T-helper 1 cell treated with Interleukin-12 subunit alpha and Interleukin-12 subunit beta and Interleukin-4 antibody, amounts not matched to agents 30 μg/mL and 1 μg/mL, for 36 hours (primary cell): ENCODE results near the gene AKAP8L.
"Not testable (repeated sequence)": the region's sequence is repeated elsewhere in the genome, so short reads cannot be mapped to it uniquely, and the experiment has no call there.

Experiments
- H3K27ac Mint-ChIP-seq: one replicate; pipeline ENCODE4 v1.8.0; 2021; ENCODE audit warnings: mild to moderate bottlenecking, mixed read lengths
- H3K27me3 Mint-ChIP-seq: one replicate; pipeline ENCODE4 v1.8.0; 2021; ENCODE audit warnings: low read depth, mixed read lengths
- H3K36me3 Mint-ChIP-seq: one replicate; pipeline ENCODE4 v1.8.0; 2021; ENCODE audit warnings: low read depth, mixed read lengths
- H3K4me1 Mint-ChIP-seq: one replicate; pipeline ENCODE4 v1.8.0; 2021; ENCODE audit warnings: low read depth, mixed read lengths
- H3K4me3 Mint-ChIP-seq: one replicate; pipeline ENCODE4 v1.8.0; 2021; ENCODE audit warnings: mild to moderate bottlenecking, moderate library complexity, mixed read lengths
- H3K9me3 Mint-ChIP-seq: one replicate; pipeline ENCODE4 v1.8.0; 2021; ENCODE audit warnings: mixed read lengths

AKAP8L gene

DNA sequence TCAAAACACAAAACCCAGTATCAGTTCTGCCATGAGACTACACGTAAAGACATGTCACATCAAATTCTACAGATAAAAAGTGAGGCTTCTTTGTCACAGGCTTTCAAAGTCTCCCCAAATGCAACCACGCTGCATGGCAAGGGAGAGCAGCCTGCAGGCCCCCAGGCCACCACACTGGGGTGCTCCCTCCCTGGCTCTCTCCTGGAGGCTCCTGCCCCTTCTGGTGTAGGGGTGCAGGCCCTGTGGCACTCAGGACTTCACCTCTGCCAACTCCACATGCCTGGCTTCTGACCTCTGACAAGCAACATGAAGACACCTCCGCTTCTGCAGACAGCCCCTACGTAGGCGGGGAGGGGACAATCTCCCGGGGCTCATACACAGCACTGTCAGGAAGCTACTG, 53.5 kb downstream of the AKAP8L start:
- no peak overlapping the region for H3K27ac Mint-ChIP-seq
- peaks cover 3% of the 10 kb centered on the region for H3K4me1 Mint-ChIP-seq
- H3K36me3 Mint-ChIP-seq, result peaks cover 27% of the 10 kb centered on the region
- no peaks in the 10 kb centered on the region for H3K9me3 Mint-ChIP-seq
- no peak overlapping the region for H3K4me3 Mint-ChIP-seq
- no peaks in the 10 kb centered on the region for H3K27me3 Mint-ChIP-seq

DNA sequence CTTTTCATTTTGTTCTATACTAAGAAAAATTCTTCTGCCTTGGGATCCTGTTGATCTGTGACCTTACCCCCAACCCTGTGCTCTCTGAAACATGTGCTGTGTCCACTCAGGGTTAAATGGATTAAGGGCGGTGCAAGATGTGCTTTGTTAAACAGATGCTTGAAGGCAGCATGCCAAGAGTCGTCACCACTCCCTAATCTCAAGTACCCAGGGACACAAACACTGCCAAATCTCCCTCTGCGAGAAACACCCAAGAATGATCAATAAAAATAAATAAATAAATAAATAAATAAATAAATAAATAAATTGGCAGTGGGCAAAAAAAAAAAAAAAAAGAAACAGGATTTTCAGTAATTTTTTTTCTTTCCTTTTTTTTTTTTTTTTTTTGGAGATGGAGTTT, 55.0 kb downstream of the AKAP8L start:
- not testable (repeated sequence) for H3K4me3 Mint-ChIP-seq, H3K27ac Mint-ChIP-seq, H3K27me3 Mint-ChIP-seq, H3K9me3 Mint-ChIP-seq, H3K4me1 Mint-ChIP-seq
- peaks cover 31% of the 10 kb centered on the region for H3K36me3 Mint-ChIP-seq

DNA sequence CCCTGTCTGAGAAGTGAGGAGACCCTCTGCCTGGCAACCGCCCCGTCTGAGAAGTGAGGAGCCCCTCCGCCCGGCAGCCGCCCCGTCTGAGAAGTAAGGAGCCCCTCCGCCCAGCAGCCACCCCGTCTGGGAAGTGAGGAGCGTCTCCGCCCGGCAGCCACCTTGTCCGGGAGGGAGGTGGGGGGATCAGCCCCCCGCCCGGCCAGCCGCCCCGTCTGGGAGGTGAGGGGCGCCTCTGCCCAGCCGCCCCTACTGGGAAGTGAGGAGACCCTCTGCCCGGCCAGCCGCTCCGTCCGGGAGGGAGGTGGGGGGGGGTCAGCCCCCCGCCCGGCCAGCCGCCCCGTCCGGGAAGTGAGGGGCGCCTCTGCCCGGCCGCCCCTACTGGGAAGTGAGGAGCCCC, 55.7 kb downstream of the AKAP8L start:
- peaks cover 32% of the 10 kb centered on the region for H3K36me3 Mint-ChIP-seq
- not testable (repeated sequence) for H3K27ac Mint-ChIP-seq, H3K27me3 Mint-ChIP-seq, H3K9me3 Mint-ChIP-seq, H3K4me1 Mint-ChIP-seq, H3K4me3 Mint-ChIP-seq

DNA sequence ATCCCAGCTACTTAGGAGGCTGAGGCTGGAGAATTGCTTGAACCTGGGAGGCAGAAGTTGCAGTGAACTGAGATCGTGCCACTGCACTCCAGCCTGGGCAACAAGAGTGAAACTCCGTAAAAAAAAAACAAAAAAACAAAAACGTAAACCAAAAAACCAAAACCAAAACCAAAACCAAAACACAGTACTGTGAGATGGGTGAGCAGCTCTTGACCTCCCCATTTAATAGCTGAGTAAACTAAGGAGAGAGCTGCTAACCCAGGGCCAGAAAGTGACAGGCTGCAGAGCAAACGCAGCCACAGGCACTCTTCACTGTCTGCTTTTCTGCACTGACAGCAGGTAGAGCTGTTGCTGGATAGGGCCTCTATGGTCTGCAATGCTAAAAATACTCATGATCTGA, 58.8 kb downstream of the AKAP8L start:
- H3K36me3 Mint-ChIP-seq, result peaks cover 42% of the 10 kb centered on the region
- not testable (repeated sequence) for H3K27ac Mint-ChIP-seq, H3K4me1 Mint-ChIP-seq, H3K27me3 Mint-ChIP-seq, H3K4me3 Mint-ChIP-seq, H3K9me3 Mint-ChIP-seq

DNA sequence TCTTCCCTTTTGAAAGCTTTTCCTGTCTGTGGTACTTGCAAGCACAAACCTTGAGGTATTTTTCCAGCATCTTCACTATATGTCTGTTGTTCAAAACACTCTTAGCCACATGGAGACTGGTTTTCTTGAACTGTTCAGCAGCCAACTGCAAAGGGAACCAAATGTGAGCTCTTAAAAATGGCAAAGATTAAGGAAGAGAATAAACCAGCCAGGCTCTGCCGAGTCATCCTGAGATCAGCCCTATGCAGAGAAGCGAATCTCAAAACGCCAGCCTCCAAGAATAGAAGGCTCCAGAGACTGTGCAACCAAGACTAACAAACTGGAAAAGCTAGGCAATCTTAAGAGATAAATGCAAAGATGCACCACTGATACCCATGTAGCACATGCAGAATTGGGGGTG, 59.9 kb downstream of the AKAP8L start:
- Mint-ChIP-seq H3K4me1 (peaks cover 1% of the 10 kb centered on the region), H3K27me3 (no peaks in the 10 kb centered on the region), H3K36me3 (peaks cover 49% of the 10 kb centered on the region), H3K27ac (no peak overlapping the region), H3K4me3 (no peak overlapping the region), H3K9me3 (no peaks in the 10 kb centered on the region)

DNA sequence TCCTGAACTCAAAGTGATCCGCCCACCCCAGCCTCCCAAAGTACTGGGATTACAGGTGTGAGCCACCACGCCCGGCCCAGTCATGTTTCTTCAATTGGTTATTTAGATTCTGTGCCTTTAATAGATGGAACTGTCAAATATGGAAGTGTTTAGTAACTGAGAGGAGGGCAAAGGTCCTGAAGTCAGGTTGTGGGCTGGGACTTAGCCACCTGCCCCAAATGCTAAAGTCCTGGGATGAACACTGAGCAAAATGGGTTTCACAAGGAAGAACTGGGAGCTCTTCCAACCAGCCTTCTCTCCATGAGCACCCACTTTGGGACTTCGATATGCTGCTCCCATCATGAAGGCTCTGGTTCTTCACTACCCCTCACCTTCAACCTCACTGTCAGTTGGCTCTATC, 60.9 kb downstream of the AKAP8L start:
- peaks cover 47% of the 10 kb centered on the region for H3K36me3 Mint-ChIP-seq
- no peak overlapping the region for H3K27ac Mint-ChIP-seq
- no peaks in the 10 kb centered on the region for H3K9me3 Mint-ChIP-seq
- H3K27me3 Mint-ChIP-seq, result no peaks in the 10 kb centered on the region
- no peak overlapping the region for H3K4me3 Mint-ChIP-seq
- H3K4me1 Mint-ChIP-seq, result no peaks in the 10 kb centered on the region

DNA sequence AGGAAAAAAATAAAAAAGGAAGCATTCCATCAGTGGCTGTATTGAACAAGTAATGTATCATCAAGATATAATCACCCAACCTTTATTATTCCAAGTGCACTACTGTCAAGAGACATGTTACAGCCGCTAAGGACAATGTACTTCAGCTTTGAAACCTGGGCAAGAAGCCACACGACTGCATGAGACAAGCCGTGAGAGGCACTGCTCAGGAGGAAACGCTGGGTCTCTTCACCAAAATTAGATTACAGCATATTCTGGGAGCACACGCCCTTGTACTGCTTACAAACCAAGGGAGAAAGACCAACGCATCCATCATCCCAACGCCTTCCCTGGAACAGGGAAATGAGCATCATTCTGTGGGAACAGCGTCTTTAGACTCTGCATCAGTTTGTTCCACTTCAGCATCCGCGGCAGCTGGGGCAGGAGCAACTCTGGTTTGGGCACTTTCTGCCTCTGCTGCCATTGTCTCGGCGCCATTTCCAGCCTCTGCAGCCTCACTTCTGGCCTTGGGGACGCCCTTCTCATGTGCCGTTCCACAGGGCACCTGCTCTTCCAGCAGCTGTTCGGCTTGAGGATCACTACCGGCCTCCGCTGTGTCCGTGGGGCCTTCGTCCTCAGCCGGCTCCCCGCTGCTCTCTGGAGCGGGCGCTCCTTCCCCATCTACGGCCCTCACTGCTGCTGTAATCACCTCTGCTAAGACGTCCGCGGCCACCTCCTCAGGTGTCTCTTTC, 64.1 kb downstream of the AKAP8L start:
- Mint-ChIP-seq H3K27me3 (no peaks in the 10 kb centered on the region), H3K9me3 (no peaks in the 10 kb centered on the region), H3K36me3 (peaks cover 31% of the 10 kb centered on the region), H3K4me1 (no peaks in the 10 kb centered on the region), H3K27ac (no peak overlapping the region), H3K4me3 (no peak overlapping the region)

DNA sequence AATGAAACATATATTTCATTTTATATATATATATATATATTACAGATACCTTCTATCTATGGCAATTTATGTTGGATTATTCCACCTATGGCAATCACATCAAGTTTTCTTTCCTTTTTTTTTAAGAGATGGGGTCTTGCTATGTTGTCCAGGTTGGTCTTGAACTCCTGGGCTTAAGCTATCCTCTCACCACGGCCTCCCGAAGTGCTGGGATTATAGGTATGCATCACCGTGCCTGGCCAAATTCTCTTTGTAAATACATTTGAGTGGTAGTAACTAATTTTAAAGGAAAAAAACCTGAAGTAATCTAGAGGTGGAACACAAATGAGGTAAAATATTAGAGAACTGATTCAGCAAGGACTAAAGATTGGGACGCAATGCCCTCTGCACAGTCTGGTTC, 64.9 kb downstream of the AKAP8L start:
- Mint-ChIP-seq H3K4me1 (no peaks in the 10 kb centered on the region), H3K9me3 (no peaks in the 10 kb centered on the region), H3K27ac (no peak overlapping the region), H3K27me3 (no peaks in the 10 kb centered on the region), H3K4me3 (no peak overlapping the region), H3K36me3 (peaks cover 27% of the 10 kb centered on the region)

DNA sequence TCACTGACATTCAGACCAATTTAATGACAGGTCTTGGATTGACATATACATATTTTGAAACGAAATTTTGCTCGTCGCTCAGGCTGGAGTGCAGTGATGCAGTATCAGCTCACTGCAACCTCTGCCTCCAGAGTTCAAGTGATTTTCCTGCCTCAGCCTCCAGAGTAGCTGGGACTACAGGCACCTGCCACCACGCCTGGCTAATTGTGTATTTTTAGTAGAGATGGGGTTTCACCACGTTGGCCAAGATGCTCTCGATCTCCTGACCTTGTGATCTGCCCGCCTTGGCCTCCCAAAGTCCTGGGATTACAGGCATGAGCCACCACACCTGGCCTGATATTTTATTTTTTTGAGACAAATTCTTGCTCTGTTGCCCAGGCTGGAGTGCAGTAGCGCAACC, 66.3 kb downstream of the AKAP8L start:
- H3K4me3 Mint-ChIP-seq, H3K9me3 Mint-ChIP-seq, H3K4me1 Mint-ChIP-seq, H3K27ac Mint-ChIP-seq, H3K27me3 Mint-ChIP-seq: not testable (repeated sequence)
- peaks cover 14% of the 10 kb centered on the region for H3K36me3 Mint-ChIP-seq

DNA sequence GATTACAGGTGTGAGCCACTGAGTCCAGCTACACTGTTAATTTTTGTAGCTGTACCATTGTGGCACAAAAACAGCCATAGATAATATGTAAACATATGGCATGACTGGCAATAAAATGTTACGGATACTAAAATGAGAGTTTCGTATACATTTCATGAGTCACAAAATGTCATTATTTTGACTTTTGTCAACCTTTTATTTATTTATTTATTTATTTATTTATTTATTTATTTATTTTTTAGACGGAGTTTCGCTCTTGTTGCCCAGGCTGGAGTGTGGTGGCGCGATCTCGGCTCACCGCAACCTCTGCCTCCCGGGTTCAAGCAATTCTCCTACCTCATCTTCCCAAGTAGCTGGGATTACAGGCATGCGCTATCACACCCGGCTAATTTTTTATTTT, 77.5 kb downstream of the AKAP8L start:
- not testable (repeated sequence) for H3K4me3 Mint-ChIP-seq, H3K27me3 Mint-ChIP-seq, H3K36me3 Mint-ChIP-seq, H3K4me1 Mint-ChIP-seq, H3K27ac Mint-ChIP-seq, H3K9me3 Mint-ChIP-seq

DNA sequence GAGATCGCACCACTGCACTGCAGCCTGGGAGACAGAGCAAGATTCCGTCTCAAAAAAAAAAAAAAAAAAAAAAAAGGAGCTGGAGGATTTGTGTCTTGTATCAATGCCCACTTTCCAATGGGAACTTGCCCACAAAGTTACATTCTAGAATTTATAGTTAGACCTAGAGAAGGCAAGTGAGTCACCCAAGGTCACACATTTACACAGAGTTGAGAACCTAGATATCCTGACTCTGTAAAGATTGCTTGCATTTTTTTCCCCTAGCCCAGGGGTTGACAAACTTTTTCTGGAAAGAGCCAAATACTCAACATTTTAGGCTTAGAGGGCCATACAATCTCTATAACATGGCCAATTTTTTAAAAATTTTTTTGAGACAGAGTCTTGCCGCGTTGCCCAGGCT, 78.7 kb downstream of the AKAP8L start:
- Mint-ChIP-seq H3K4me3 (no peak overlapping the region), H3K9me3 (no peaks in the 10 kb centered on the region), H3K27me3 (no peaks in the 10 kb centered on the region), H3K36me3 (peaks cover 4% of the 10 kb centered on the region), H3K4me1 (no peaks in the 10 kb centered on the region), H3K27ac (no peak overlapping the region)

DNA sequence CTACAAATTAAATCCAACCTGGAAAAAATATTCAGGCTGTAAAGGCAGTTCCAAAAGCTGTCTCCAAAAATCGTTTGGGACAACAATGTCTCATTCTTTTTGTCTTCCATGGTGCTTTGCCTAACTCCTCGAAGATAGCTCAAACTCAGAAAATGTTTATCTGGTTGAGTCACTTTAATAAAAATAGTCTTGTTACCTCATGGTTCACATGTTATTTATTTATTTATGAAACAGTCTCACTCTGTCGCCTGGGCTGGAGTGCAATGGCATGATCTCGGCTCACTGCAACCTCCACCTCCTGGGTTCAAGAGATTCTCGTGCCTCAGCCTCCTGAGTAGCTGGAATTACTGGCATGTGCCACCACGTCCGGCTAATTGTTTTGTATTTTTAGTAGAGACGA, 81.6 kb downstream of the AKAP8L start:
- Mint-ChIP-seq H3K4me1 (peaks cover 6% of the 10 kb centered on the region), H3K4me3 (no peak overlapping the region), H3K36me3 (peaks cover 4% of the 10 kb centered on the region), H3K27me3 (no peaks in the 10 kb centered on the region), H3K9me3 (no peaks in the 10 kb centered on the region), H3K27ac (no peak overlapping the region)

DNA sequence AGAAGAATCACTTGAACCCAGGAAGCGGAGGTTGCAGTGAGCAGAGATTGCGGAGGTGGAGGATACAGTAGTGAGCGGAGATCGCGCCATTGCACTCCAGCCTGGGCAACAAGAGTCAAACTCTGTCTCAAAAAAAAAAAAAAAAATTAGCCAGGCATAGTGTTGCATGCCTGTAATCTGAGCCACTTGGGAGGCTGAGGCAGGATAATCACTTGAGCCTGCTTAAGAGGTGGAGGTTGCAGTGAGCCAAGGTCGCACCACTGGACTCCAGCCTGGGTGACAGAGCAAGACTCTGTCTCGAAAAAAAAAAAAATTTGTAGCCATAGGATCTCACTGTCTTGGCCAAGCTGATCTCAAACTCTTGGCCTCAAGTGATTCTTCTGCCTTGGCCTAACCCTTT, 82.8 kb downstream of the AKAP8L start:
- H3K36me3 Mint-ChIP-seq, H3K4me1 Mint-ChIP-seq, H3K9me3 Mint-ChIP-seq, H3K4me3 Mint-ChIP-seq, H3K27ac Mint-ChIP-seq, H3K27me3 Mint-ChIP-seq: not testable (repeated sequence)

DNA sequence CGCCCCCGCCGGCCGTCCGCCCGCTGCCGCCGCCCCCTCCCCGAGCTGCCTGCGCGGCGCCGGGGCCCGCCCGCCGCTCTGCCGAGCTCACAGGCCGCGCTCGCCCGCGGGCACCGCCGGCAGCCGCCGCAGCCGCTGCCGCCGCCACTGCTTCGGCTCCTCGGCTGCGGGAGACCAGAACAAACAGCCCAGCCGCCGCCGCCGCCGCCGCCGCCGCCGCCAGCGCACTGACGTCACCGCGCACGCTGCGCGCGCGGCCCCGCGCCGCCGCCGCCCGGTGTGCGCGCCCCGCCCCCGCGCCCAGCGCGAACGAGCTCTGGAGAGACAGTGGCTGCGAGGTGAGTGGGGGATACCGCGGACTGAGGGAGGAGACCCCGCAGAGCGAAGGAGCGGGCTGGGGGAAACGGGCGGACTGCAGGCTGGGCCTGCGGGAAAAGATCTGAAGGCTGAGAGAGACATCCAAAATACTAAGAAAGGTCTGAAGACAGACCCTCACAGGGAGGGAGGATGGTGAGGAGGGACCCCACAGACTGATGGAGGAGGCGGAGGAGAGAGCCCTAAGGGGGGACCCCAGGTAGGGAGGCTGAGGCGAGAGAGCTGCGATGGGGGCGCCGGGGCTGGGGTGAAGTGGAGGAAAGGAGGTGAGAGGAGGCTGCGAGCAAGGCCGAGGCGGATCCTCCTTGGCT, 86.3 kb downstream of the AKAP8L start, which contains the start of gene BRD4:
Gene BRD4 (minus strand): TSS at position 229 of the 686 bp plus-strand sequence. CDS start 59,440 bp downstream, outside the sequence.
- H3K27me3 Mint-ChIP-seq, result no peaks in the 10 kb centered on the region
- H3K9me3 Mint-ChIP-seq, result no peaks in the 10 kb centered on the region
- peaks cover 31% of the 10 kb centered on the region for H3K4me1 Mint-ChIP-seq
- H3K36me3 Mint-ChIP-seq, result peaks cover 2% of the 10 kb centered on the region
- H3K4me3 Mint-ChIP-seq, result peak within 1 kb of the TSS; percentile 93
- peak within 1 kb of the TSS; percentile 92 for H3K27ac Mint-ChIP-seq

DNA sequence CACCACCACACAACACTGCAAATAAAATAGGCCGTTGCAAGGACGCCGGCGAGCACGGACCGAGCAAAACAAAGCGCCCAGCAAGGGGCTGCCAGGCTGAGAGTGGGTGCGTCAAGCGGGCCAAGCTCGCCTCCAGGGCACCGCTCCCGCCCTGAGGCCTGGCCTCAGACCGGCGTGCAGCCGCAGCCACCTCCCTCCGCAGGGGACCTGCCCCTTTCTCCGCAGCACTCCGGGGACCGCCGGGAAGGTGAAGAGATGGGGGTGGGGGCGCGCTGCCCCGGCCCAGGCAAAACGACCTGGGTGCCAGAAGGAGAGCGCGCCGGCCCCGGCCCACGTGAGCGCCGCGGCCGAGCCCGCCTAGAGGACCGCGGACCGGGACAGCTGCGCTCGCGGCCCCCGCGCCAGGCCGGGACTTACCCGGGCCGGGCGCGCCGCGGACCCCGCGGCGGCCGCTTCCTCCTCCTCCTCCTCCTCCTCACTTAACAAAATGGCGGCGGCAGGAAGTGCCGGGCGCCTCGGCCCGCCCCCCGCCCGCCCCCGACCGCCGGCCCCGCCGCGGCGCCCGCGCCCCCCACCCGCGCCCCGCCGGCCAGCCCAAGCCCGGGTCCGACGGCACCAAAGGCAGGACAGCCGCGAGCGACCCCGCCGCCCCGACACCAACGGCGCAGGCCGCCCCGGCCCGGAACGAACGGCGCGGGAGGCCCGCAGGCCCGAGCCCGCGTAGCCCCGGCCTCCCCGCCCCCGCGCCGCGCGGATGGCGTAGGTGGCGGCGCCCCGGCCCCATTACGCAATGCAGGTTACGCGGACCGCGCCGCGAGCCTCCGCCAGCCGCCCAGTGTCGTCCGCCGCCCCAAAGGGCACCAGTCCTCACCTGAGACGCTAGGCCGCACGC, 87.1 kb downstream of the AKAP8L start:
- peak overlapping the region; percentile 92 for H3K27ac Mint-ChIP-seq
- H3K36me3 Mint-ChIP-seq, result peaks cover 5% of the 10 kb centered on the region
- peak overlapping the region; percentile 93 for H3K4me3 Mint-ChIP-seq
- peaks cover 39% of the 10 kb centered on the region for H3K4me1 Mint-ChIP-seq
- no peaks in the 10 kb centered on the region for H3K27me3 Mint-ChIP-seq
- H3K9me3 Mint-ChIP-seq, result no peaks in the 10 kb centered on the region
